HepG2 (cell line): Measurements from ENCODE around the gene CD68. TPM values are rescaled to one million over a fixed set of nuclear protein-coding genes. Genes with fewer than 3 reads are reported as not detected.

Experiments used
- CENPT ChIP-seq: sonication (generic); formaldehyde crosslinking; IDR thresholded peaks from 2 replicates; pipeline ENCODE4 v1.8.0; 2022; ENCODE audit warnings: low read depth, mild to moderate bottlenecking, moderate library complexity, missing genetic modification reagents
- CREM ChIP-seq, 2 experiments: sonication (generic) in 1 of 2; formaldehyde crosslinking in 1 of 2; IDR thresholded peaks; 2 replicates each; pipeline versions ENCODE4 v1.4.0 to v1.6.1; 2016 to 2020; ENCODE audit warnings: antibody characterized with exemption in 1 of 2, mild to moderate bottlenecking in 1 of 2, missing genetic modification reagents in 1 of 2
- DMTF1 ChIP-seq: sonication (generic); formaldehyde crosslinking; IDR thresholded peaks from 2 replicates; pipeline ENCODE4 v1.4.0; 2020; ENCODE audit warnings: mild to moderate bottlenecking, missing genetic modification reagents
- MIXL1 ChIP-seq: IDR thresholded peaks from 2 replicates; pipeline ENCODE4 v1.6.1; 2016
- MTF1 ChIP-seq: sonication (generic); formaldehyde crosslinking; IDR thresholded peaks from 2 replicates; pipeline ENCODE4 v1.5.0; 2020; ENCODE audit warnings: missing genetic modification reagents
- NFATC3 ChIP-seq: sonication (generic); formaldehyde crosslinking; IDR thresholded peaks from 2 replicates; pipeline ENCODE4 v1.5.1; 2020; ENCODE audit warnings: mild to moderate bottlenecking, missing genetic modification reagents
- NR3C1 ChIP-seq: sonication (generic); formaldehyde crosslinking; IDR thresholded peaks from 2 replicates; pipeline ENCODE4 v1.4.0; 2020; ENCODE audit warnings: missing genetic modification reagents
- PLSCR1 ChIP-seq: sonication (generic); formaldehyde crosslinking; IDR thresholded peaks from 2 replicates; pipeline ENCODE4 v1.5.0; 2020; ENCODE audit warnings: missing genetic modification reagents, mild to moderate bottlenecking, borderline replicate concordance
- PRDM10 ChIP-seq: sonication (generic); formaldehyde crosslinking; IDR thresholded peaks from 2 replicates; pipeline ENCODE4 v1.4.0; 2020; ENCODE audit warnings: low read depth, missing genetic modification reagents
- PREB ChIP-seq: sonication (generic); formaldehyde crosslinking; IDR thresholded peaks from 2 replicates; pipeline ENCODE4 v1.4.0; 2020; ENCODE audit warnings: missing genetic modification reagents
- SMARCC2 ChIP-seq: fragments of 450-650 bp; IDR thresholded peaks from 2 replicates; pipeline ENCODE4 v1.6.1; 2017; ENCODE audit warnings: antibody characterized with exemption, mild to moderate bottlenecking
- SNAI1 ChIP-seq: sonication (generic); formaldehyde crosslinking; IDR thresholded peaks from 2 replicates; pipeline ENCODE4 v1.5.0; 2020; ENCODE audit warnings: mild to moderate bottlenecking, missing genetic modification reagents, borderline replicate concordance
- ZC3H13 ChIP-seq: sonication (generic); formaldehyde crosslinking; IDR thresholded peaks from 2 replicates; pipeline ENCODE4 v1.8.1; 2023; ENCODE audit warnings: mild to moderate bottlenecking, missing genetic modification reagents, moderate library complexity
- ZNF260 ChIP-seq: sonication (generic); formaldehyde crosslinking; IDR thresholded peaks from 2 replicates; pipeline ENCODE4 v1.4.0; 2020; ENCODE audit warnings: missing genetic modification reagents, low read depth, mild to moderate bottlenecking, borderline replicate concordance
- ZNF329 ChIP-seq: sonication (generic); formaldehyde crosslinking; IDR thresholded peaks from 2 replicates; pipeline ENCODE4 v1.9.0; 2021; ENCODE audit warnings: low read depth, mild to moderate bottlenecking, missing genetic modification reagents
- ZNF549 ChIP-seq: sonication (generic); formaldehyde crosslinking; IDR thresholded peaks from 2 replicates; pipeline ENCODE4 v1.5.0; 2020; ENCODE audit warnings: missing genetic modification reagents
- ZNF556 ChIP-seq: sonication (generic); formaldehyde crosslinking; IDR thresholded peaks from 2 replicates; pipeline ENCODE4 v1.4.0; 2020; ENCODE audit warnings: mild to moderate bottlenecking, missing genetic modification reagents, borderline replicate concordance
- ZNF570 ChIP-seq: sonication (generic); formaldehyde crosslinking; IDR thresholded peaks from 2 replicates; pipeline ENCODE4 v1.4.0; 2020; ENCODE audit warnings: mild to moderate bottlenecking, missing genetic modification reagents, borderline replicate concordance
- ZNF772 ChIP-seq: sonication (generic); formaldehyde crosslinking; IDR thresholded peaks from 2 replicates; pipeline ENCODE4 v1.5.0; 2020; ENCODE audit warnings: mild to moderate bottlenecking, missing genetic modification reagents
- ZNF788 ChIP-seq: sonication (generic); formaldehyde crosslinking; IDR thresholded peaks from 2 replicates; pipeline ENCODE4 v1.5.0; 2020; ENCODE audit warnings: mild to moderate bottlenecking, missing genetic modification reagents, borderline replicate concordance
- polyA plus RNA-seq, 8 experiments: library from polyadenylated mRNA; depleted of rRNA in 3 of 8; stranded (reverse) in 7 of 8; unstranded in 1 of 8; fragments of >200 nt; fragmentation: Illumina TruSeq in 4 of 8; extraction: Trizol in 4 of 8; gene quantifications; 2 replicates each; pipeline versions ENCODE4 v1.2.1 to v1.2.3, GENCODE V29; 2011 to 2016; ENCODE audit warnings: low read depth in 4 of 8, missing spikeins in 1 of 8, mixed read lengths in 1 of 8; ENCODE audit not compliant: insufficient read depth in 1 of 8
- total RNA-seq, 5 experiments: library from RNA; depleted of rRNA; stranded (reverse); fragments of >200 nt; fragmentation: Illumina TruSeq; extraction: Trizol; gene quantifications; 2 replicates each; pipeline ENCODE4 v1.2.3, GENCODE V29; 2016; ENCODE audit warnings: low read depth in 1 of 5

The CD68 gene
- total and polyA plus RNA-seq, 2 of the 13 experiments (the other 11 are each of a cell fraction or from before 2014, with no cell fraction given), result 10.3 to 104 TPM

GRCh38 chr17:7627250-7628121 is 48.0 kb downstream of the CD68 start, which contains the start of gene SAT2 (continued):
- TF ChIP-seq ZNF772 (CRISPR knock-in tag) (no peak), CREM (IDR thresholded peaks at IDR 0.05) (peak; percentile 47; the same call in 1 of the 2 replicates), CREM (CRISPR knock-in tag; IDR thresholded peaks at IDR 0.05) (no peak), SNAI1 (CRISPR knock-in tag) (peak; percentile 73; the same call in 1 of the 2 replicates), ZNF556 (CRISPR knock-in tag) (no peak), ZNF549 (CRISPR knock-in tag) (no peak), PLSCR1 (CRISPR knock-in tag) (no peak), ZNF788 (CRISPR knock-in tag) (peak; percentile 54; the same call in 1 of the 2 replicates), ZNF570 (CRISPR knock-in tag) (no peak), MIXL1 (CRISPR knock-in tag) (no peak), PREB (no peak), CENPT (no peak), SMARCC2 (no peak), NR3C1 (CRISPR knock-in tag) (no peak), ZC3H13 (CRISPR knock-in tag) (no peak), NFATC3 (no peak), PRDM10 (CRISPR knock-in tag) (no peak; the same call in 1 of the 2 replicates), ZNF329 (CRISPR knock-in tag) (no peak), ZNF260 (CRISPR knock-in tag) (no peak), DMTF1 (CRISPR knock-in tag) (no peak), MTF1 (CRISPR knock-in tag) (no peak)
